Panc1 (cell line): ENCODE results near the gene TMEM165.

Experiments used
- CTCF ChIP-seq: fragments of 450-650 bp; IDR thresholded peaks from 2 replicates; pipeline ENCODE4 v1.5.1; 2017; ENCODE audit warnings: mild to moderate bottlenecking
- POLR2AphosphoS5 ChIP-seq: IDR thresholded peaks from 2 replicates; pipeline ENCODE4 v1.6.1; 2012; ENCODE audit warnings: mild to moderate bottlenecking, low read depth, low read length, moderate library complexity
- REST ChIP-seq, 2 experiments: IDR thresholded peaks; 2 replicates each; pipeline ENCODE4 v1.6.1; 2011 to 2012; ENCODE audit warnings: low read depth in 2 of 2, control low read depth in 1 of 2, low read length in 1 of 2, mild to moderate bottlenecking in 1 of 2, moderate library complexity in 1 of 2; ENCODE audit not compliant: insufficient read depth in 1 of 2
- SIN3A ChIP-seq: IDR thresholded peaks from 2 replicates; pipeline ENCODE4 v1.6.1; 2012; ENCODE audit warnings: low read depth, mild to moderate bottlenecking, low read length, moderate library complexity, borderline replicate concordance; ENCODE audit not compliant: insufficient read depth

GRCh38 chr4:55397520-55398321, 2.0 kb downstream of the TMEM165 start:
- no peak for TF ChIP-seq SIN3A
- TF ChIP-seq CTCF = no peak
- TF ChIP-seq POLR2AphosphoS5 = no peak
- no peak for TF ChIP-seq REST (IDR thresholded peaks at IDR 0.05; ENCODE audit: insufficient read depth in 1 of 2, low read depth in 2 of 2, low read length in 1 of 2)
